Measurements from ENCODE around the gene SAMM50.
A peak's percentile ranks its signal among the peaks of the same experiment; 100 is the strongest.

The SAMM50 gene

DNA sequence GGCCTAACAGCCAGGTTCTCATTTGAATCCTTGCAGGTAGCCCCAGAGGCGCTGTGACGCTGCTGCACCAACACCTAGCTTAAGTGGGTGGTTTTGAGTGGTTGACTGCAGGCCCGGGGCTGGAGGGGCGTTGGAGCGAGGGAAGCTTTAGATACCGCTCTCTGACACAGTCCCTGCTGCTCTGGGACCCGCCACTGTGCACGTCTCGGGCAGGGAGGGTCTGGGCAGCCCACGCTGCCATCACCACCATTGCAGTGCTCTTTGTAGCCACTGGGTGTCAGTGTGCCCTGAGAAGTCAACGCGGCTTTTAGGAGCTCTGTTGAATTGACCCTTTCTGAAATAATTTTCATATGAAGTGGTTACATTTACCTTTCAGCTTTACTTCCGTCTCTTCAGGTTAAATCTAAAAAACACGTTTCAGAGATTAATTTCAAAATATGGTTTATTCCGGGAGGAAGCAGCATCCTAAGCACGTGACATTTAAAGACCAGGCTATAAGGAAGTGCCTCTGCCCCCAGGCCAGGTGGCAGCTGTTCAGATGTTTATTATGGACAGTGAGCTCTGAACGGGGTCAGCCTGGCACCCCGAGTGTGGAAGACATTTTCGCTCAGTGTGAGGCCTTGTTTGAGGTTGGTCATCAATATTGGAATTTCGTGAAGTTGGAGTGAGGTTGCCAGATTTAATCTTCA is 38.0 kb downstream of the SAMM50 start:
- H3K79me2 ChIP-seq (ENCODE audit: insufficient read depth, low read length): no peaks in the 10 kb centered on the region
- no peak overlapping the region for H2AFZ ChIP-seq (ENCODE audit: low read length)
- H3K27me3 ChIP-seq (ENCODE audit: insufficient read depth, low read length): no peaks in the 10 kb centered on the region
- H3K4me1 ChIP-seq (ENCODE audit: insufficient read depth, low read length, severe bottlenecking): peaks cover 22% of the 10 kb centered on the region
- no peaks in the 10 kb centered on the region for H4K20me1 ChIP-seq (ENCODE audit: insufficient read depth, low read length)
- no peak overlapping the region for H3K9ac ChIP-seq (ENCODE audit: low read length)
- TF ChIP-seq EZH2 (IDR thresholded peaks at IDR 0.05; ENCODE audit: borderline replicate concordance, low read length) (no peak), CTCF (IDR thresholded peaks at IDR 0.05; ENCODE audit: low read length) (peak; percentile 98)
- peaks cover 70% of the 10 kb centered on the region for H3K36me3 ChIP-seq (ENCODE audit: insufficient read depth, low read length)
- no peak overlapping the region for H3K4me3 ChIP-seq (ENCODE audit: low read depth, low read length, poor library complexity, severe bottlenecking)
- peak overlapping the region; percentile 20 for H3K27ac ChIP-seq (ENCODE audit: low read depth, low read length, poor library complexity, severe bottlenecking)
- H3K9me2 ChIP-seq (ENCODE audit: low read depth, low read length): no peaks in the 10 kb centered on the region
- no peaks in the 10 kb centered on the region for H3K9me3 ChIP-seq (ENCODE audit: low read length)
- H3F3A ChIP-seq (ENCODE audit: insufficient read depth, low read length): no peaks in the 10 kb centered on the region
- H3K4me2 ChIP-seq (ENCODE audit: low read length): no peak overlapping the region

DNA sequence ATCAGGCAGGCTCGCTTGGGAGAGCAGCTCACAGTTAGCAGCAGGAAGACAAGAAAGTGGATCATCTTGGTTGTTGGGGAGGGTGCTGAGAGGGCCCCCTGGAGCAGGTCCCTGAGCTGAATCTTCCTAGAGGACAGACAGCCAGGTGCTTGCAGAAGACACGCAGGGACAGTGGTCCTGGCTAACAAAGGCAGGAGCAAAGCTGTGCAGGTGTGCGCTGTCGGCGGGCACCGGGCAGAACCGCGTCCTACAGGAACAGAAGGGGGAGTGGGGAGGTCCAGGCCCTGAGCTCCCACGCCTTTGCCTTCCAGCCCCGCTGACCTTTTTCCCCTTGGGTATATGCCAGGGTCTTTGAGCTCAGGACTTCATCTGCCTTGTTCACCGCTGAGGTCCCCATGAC is 38.8 kb downstream of the SAMM50 start:
- no peak overlapping the region for H2AFZ ChIP-seq (ENCODE audit: low read length)
- no peak overlapping the region for H3K9ac ChIP-seq (ENCODE audit: low read length)
- H3K4me3 ChIP-seq (ENCODE audit: low read depth, low read length, poor library complexity, severe bottlenecking): no peak overlapping the region
- no peaks in the 10 kb centered on the region for H3K9me3 ChIP-seq (ENCODE audit: low read length)
- no peaks in the 10 kb centered on the region for H3K9me2 ChIP-seq (ENCODE audit: low read depth, low read length)
- peaks cover 70% of the 10 kb centered on the region for H3K36me3 ChIP-seq (ENCODE audit: insufficient read depth, low read length)
- no peak overlapping the region for H3K4me2 ChIP-seq (ENCODE audit: low read length)
- H3K4me1 ChIP-seq (ENCODE audit: insufficient read depth, low read length, severe bottlenecking): peaks cover 22% of the 10 kb centered on the region
- TF ChIP-seq CTCF (IDR thresholded peaks at IDR 0.05; ENCODE audit: low read length): no peak
- no peak for TF ChIP-seq EZH2 (IDR thresholded peaks at IDR 0.05; ENCODE audit: borderline replicate concordance, low read length)
- H3K27me3 ChIP-seq (ENCODE audit: insufficient read depth, low read length): no peaks in the 10 kb centered on the region
- H3K27ac ChIP-seq (ENCODE audit: low read depth, low read length, poor library complexity, severe bottlenecking): no peak overlapping the region
- no peaks in the 10 kb centered on the region for H3K79me2 ChIP-seq (ENCODE audit: insufficient read depth, low read length)
- H3F3A ChIP-seq (ENCODE audit: insufficient read depth, low read length): no peaks in the 10 kb centered on the region
- no peaks in the 10 kb centered on the region for H4K20me1 ChIP-seq (ENCODE audit: insufficient read depth, low read length)

GRCh38 chr22:43994416-43994815 is 39.2 kb downstream of the SAMM50 start:
- peaks cover 22% of the 10 kb centered on the region for H3K4me1 ChIP-seq (ENCODE audit: insufficient read depth, low read length, severe bottlenecking)
- no peaks in the 10 kb centered on the region for H3K9me2 ChIP-seq (ENCODE audit: low read depth, low read length)
- no peaks in the 10 kb centered on the region for H4K20me1 ChIP-seq (ENCODE audit: insufficient read depth, low read length)
- H3K4me3 ChIP-seq (ENCODE audit: low read depth, low read length, poor library complexity, severe bottlenecking): no peak overlapping the region
- H3K4me2 ChIP-seq (ENCODE audit: low read length): no peak overlapping the region
- no peak overlapping the region for H3K27ac ChIP-seq (ENCODE audit: low read depth, low read length, poor library complexity, severe bottlenecking)
- H3K36me3 ChIP-seq (ENCODE audit: insufficient read depth, low read length): peaks cover 70% of the 10 kb centered on the region
- H3K79me2 ChIP-seq (ENCODE audit: insufficient read depth, low read length): no peaks in the 10 kb centered on the region
- H3K9ac ChIP-seq (ENCODE audit: low read length): no peak overlapping the region
- no peak for TF ChIP-seq EZH2 (IDR thresholded peaks at IDR 0.05; ENCODE audit: borderline replicate concordance, low read length)
- H3K27me3 ChIP-seq (ENCODE audit: insufficient read depth, low read length): no peaks in the 10 kb centered on the region
- no peak overlapping the region for H2AFZ ChIP-seq (ENCODE audit: low read length)
- H3K9me3 ChIP-seq (ENCODE audit: low read length): no peaks in the 10 kb centered on the region
- no peaks in the 10 kb centered on the region for H3F3A ChIP-seq (ENCODE audit: insufficient read depth, low read length)

Measured in OCI-LY1 (cell line).